HG03469 (cell line): ENCODE results near the gene CLOCK.

Experiments
- ATAC-seq: cut with Tn5 transposase; IDR thresholded peaks from one replicate; pipeline ENCODE4 v1.9.1; 2021; ENCODE audit warnings: mild to moderate bottlenecking, moderate library complexity, moderate number of reproducible peaks; ENCODE audit not compliant: unreplicated experiment

The CLOCK gene

GRCh38 chr4:55485821-55486220 is 60.9 kb downstream of the CLOCK start:
- ATAC-seq = no peak

GRCh38 chr4:55483315-55483714 is 63.4 kb downstream of the CLOCK start:
- ATAC-seq = no peak

- ATAC-seq = no peak
Measured at GRCh38 chr4:55475394-55476243, 71.1 kb downstream of the CLOCK start.

GRCh38 chr4:55469979-55470378 is 76.7 kb downstream of the CLOCK start:
- ATAC-seq = no peak

GRCh38 chr4:55468724-55469123 is 78.0 kb downstream of the CLOCK start:
- ATAC-seq = no peak

GRCh38 chr4:55466001-55466400 is 80.7 kb downstream of the CLOCK start:
- no peak for ATAC-seq

GRCh38 chr4:55458611-55459010 is 88.1 kb downstream of the CLOCK start:
- no peak for ATAC-seq

- ATAC-seq = no peak
Measured at GRCh38 chr4:55458164-55458563, 88.5 kb downstream of the CLOCK start.

GRCh38 chr4:55450566-55450965 is 96.1 kb downstream of the CLOCK start:
- no peak for ATAC-seq

GRCh38 chr4:55447831-55448230 is 98.9 kb downstream of the CLOCK start:
- no peak for ATAC-seq

GRCh38 chr4:55447108-55447708 is 99.5 kb downstream of the CLOCK start:
- no peak for ATAC-seq

- no peak for ATAC-seq
Measured at GRCh38 chr4:55446578-55446922, 100.2 kb downstream of the CLOCK start.

- no peak for ATAC-seq
Measured at GRCh38 chr4:55445921-55446577, 100.7 kb downstream of the CLOCK start.

- no peak for ATAC-seq
Measured at GRCh38 chr4:55444827-55445226, 101.9 kb downstream of the CLOCK start.

GRCh38 chr4:55442541-55442940 is 104.2 kb downstream of the CLOCK start:
- ATAC-seq = no peak

GRCh38 chr4:55440786-55441185 is 105.9 kb downstream of the CLOCK start:
- ATAC-seq = no peak

GRCh38 chr4:55439023-55439422 is 107.7 kb downstream of the CLOCK start:
- no peak for ATAC-seq

GRCh38 chr4:55438314-55438713 is 108.4 kb downstream of the CLOCK start:
- no peak for ATAC-seq

- ATAC-seq = no peak
Measured at GRCh38 chr4:55437823-55438222, 108.9 kb downstream of the CLOCK start.

- ATAC-seq = no peak
Measured at GRCh38 chr4:55437356-55437796, 109.3 kb downstream of the CLOCK start.

GRCh38 chr4:55435141-55435841 is 111.4 kb downstream of the CLOCK start:
- peak; percentile 44 for ATAC-seq
